ENCODE measurements around the gene TGFBR3L. TPM values are rescaled to one million over a fixed set of nuclear protein-coding genes. Genes with fewer than 3 reads are reported as not detected.
"Not testable (repeated sequence)": the region's sequence is repeated elsewhere in the genome, so short reads cannot be mapped to it uniquely, and the experiment has no call there.

Gene TGFBR3L
- total RNA-seq, 1 donor from 2014 or later = 4.6 TPM

DNA sequence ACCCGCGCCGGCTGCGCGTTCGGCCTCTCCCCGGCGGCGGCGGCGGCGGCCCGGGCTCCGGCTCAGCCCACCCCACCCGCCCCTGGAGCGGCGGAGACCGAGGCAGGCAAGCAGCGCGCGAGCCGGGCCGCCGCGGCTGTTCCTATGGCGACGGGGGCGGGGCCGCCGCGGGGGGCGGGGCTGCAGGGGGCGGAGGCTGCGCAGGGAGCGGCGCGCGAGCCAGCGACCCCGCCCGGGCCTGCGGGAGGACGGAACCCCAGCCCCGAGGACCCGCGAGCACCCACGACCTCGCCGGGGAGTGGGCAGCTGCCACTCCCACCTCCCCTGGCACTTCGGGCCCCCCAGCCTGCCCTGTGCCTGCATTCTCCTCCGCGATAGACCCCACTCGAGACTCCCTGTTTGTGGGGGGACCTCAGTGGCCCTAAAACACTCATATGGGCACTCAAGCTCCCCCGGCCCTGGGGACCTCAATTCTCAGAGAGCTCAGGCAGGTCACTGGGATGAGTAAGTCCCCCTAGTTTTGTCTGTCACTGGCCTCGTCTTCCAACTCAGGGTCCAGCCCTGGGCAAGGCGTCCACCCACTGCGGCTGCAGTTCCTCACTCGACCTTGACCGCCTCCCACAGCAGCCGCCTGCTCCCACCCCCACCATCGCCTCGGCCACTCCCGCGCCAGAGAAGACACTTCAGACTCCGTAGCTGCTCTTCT is 11.5 kb downstream of the TGFBR3L start, which contains the start of gene CTXN1:
Gene CTXN1 (minus strand): TSS at position 115 of the 706 bp plus-strand sequence. CDS start 597 bp downstream, outside the sequence.
- intact Hi-C loops (cut with micrococcal nuclease) = loop anchor here (10.0 kb wide), 2 partner anchors 399 to 589 kb away; partner anchors contain the start of genes NDUFA7, RPS28 and ZNF414

DNA sequence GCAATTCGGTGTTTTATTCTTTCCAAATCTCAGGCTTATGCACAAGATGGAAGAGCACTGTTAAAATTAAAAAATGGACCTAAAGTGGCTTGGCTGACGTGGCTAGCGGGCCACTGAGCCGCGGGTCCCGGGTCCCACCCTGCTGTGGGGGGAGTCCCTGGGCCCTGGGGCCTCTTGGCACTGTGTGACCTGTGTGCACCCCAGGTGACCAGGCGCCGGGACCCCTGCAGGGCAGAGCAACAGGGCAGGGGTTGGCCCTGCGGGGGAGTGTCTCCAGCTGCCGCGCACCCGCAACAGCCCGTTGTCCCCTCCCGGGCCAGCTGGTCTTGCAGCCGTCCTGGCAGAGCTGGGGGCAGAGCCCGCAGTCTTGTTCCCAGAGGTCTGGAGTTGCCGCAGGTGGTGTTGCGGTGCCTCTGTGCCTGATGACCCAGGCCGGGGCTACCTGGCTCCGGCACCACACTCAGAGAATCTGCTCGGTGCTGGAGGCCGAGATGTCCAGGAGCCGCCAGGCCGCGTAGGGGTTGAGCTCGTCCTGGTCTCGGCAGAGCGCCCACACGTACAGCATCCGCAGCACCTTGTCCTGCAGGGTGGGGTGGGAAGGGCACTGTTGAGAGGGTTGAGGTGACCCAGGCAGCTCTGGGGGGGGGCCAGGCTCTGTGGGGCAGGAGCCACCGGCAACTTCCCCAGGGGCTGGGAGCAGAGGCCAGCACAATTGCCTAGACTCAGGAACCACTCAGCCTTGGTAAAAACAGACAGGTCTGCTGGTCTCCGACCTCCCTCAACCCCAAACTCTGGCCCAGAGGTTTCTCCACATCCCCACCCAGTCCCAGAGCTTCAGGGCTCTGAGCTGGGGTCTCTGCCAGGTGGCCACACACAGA is 12.3 kb downstream of the TGFBR3L start:
- intact Hi-C loops (cut with micrococcal nuclease) = loop anchor here (10.0 kb wide), 2 partner anchors 398 to 588 kb away; partner anchors contain the start of genes NDUFA7, RPS28 and ZNF414

DNA sequence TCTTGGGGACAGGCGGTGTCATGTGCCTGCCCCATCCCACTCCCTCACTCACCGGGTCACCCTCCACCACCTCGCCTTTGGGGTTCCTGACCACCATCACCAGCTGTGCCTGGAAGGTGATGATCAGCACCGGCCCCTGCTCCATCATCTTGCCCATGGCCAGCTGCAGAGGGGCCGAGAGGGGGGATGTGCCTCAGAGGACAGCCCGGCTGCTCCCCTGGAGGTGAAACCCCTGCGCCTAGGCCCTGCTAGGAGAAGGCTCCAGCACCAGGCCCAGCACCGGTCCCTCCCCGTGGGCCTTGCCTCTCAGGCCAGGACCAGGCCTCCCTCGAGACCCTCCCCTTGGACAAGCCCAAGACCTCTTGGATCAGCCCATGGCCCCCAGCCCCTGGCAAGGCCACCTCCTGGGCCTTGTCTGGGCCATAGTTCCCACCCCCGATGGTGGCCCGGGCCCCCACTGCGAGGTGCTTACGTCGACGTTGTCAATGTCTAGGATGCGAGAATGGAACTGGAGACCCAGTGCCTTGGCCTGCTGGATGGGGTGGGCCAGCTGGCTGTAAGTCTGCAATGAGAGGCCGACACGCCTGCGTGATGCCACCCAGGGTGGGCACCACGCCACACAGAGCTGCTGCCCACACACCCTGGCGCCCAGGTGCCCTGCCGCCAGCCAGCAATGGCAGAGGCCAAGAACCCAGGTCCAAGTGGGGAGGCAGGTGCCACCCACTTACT is 13.1 kb downstream of the TGFBR3L start:
- intact Hi-C loops (cut with micrococcal nuclease) = loop anchor here (10.0 kb wide), 2 partner anchors 397 to 587 kb away; partner anchors contain the start of genes NDUFA7, RPS28 and ZNF414

DNA sequence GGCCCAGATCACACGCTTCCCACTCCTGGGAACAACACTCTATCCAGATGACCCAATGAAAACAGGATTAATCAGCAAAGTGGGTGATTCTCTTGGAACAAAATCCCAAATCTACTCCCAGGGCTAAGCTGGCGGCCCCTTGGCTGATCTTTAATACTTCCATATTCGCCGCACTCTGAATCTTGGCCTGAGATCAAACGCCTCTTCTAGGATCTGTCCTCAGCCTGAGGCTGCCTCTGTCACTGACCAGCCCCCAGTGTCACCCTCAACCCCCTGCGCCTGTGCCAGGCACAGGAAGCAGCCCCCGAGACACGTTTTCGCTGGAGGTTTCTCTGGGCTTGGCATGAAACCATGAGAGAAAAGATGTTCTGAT is 13.7 kb downstream of the TGFBR3L start:
- intact Hi-C loops (cut with micrococcal nuclease) = loop anchor here (10.0 kb wide), 2 partner anchors 396 to 586 kb away; partner anchors contain the start of genes NDUFA7, RPS28 and ZNF414

DNA sequence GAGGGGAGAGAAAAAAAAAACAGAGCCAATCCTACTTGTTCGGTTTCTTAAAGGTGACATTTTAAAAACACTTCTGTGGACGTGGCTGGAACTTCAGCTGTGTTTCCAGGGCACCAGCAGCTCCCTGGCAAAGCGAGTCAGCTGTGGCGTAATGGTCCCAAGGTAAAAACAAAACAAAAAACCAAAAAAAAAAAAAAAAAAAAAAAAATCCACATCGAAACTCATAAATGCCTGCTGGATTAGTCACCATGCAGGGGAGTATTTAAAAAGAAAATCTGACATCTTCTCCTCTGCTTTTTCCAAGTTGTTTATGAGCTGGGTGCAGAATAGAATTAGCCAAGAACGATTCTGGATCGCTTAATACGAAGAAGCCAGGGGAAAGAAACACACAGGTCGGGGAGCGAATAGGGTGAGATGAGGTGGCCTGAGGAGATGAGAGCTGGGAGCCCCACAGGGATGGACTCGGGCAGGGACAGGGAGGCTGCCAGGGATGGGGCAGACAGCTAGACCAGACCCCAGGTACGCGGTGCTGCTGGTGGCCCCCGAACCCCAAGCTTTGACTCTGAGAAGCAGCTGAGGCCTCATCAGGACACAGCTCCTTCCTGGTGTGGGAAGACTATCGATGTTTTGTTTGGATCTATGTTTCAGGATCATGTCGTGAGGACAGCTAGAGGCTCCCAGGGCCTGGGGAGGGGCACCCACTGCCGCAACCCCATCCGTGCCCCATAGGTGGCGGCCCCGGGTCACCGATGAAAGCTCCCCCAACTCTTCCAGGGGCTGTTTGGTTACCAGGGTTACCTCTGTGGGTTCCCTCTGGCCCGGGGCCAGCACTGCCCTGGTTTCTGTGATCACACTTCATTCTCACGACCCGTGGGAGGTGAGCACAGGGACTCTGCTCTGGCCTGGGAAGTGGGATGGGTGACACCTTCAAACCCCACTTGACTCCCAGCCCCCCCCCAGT is 14.4 kb downstream of the TGFBR3L start:
- intact Hi-C loops (cut with micrococcal nuclease) = loop anchor here (1.0 to 10.0 kb wide), 3 partner anchors 14 to 586 kb away; partner anchors contain the start of genes NDUFA7, RPS28, TIMM44 and ZNF414

DNA sequence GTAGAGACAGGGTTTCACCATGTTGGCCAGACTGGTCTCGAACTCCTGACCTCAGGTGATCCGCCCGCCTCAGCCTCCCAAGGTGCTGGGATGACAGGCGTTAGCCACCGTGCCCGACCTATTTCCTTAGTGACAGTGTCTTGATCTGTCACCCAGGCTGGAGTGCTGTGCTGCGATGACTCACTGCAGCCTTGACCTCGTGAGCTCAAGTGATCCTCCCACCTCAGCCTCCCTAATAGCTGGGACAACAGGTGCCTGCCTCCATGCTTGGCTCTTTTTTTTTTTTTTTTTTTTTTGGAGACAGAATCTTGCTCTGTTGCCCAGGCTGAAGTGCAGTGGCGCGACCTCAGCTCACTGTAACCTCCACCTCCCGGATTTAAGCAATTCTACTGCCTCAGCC is 15.4 kb downstream of the TGFBR3L start:
- intact Hi-C loops (cut with micrococcal nuclease) = not testable (repeated sequence)

DNA sequence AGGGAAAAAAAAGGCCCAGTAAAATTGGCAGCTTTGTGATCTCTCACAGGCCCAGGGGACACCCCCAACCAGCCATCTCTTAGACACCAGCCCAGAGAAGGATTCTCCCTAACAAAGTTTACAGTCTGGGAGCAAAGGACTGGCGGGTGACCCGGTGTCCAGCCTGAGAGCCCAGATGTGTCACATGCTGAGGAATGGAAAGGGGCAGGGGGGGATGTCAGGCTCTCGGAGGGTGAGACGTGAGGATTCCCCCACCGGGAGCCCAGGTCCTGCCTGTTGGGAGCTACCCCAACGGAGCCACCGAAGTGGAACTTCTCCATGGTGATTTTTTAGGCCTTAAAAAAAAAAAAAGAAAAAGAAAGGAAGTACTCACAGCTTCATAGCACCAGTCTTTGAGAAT is 16.1 kb downstream of the TGFBR3L start:
- intact Hi-C loops (cut with micrococcal nuclease) = no loop called here

DNA sequence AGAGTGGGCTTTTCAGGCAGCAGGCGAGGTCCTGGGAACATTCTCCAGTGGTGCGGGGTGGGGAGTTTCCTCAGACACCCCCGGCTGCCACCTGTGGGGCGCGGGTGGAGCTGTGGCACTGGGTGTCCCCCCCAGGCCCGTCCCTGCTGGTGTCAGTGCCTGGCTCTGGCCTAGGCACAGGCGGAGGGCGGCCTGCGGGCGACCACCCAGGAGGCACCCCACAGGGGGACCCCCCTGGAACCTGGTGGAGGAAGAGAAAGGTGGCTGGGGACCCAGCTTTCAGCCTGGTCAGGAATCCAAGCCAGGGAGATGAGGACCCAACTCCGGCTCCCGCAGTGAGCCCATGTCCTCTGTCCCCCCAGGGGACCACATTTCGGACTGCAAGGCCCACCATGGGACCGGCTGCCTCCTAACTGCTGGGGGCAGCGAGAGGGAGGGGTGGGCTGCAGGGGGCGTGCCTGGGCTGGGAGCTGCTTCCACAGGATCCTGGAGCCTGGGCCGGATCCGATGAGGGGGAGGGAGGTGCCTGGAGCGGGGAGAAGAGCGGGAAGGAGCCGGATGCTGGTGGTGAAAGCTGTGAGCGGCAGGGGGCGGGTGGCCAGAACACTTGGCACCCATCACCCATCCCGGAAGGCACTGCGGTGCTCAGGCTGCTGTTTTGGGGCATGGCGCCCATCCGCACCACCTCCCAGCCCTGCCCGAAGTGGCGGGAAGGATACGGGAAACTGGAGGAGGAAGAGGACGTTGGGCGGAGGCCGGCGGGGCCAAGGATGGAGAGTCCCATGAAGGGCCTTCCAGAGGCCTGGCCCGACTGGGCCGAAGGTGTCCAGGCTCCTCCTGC is 16.8 kb downstream of the TGFBR3L start:
- intact Hi-C loops (cut with micrococcal nuclease) = no loop called here

DNA sequence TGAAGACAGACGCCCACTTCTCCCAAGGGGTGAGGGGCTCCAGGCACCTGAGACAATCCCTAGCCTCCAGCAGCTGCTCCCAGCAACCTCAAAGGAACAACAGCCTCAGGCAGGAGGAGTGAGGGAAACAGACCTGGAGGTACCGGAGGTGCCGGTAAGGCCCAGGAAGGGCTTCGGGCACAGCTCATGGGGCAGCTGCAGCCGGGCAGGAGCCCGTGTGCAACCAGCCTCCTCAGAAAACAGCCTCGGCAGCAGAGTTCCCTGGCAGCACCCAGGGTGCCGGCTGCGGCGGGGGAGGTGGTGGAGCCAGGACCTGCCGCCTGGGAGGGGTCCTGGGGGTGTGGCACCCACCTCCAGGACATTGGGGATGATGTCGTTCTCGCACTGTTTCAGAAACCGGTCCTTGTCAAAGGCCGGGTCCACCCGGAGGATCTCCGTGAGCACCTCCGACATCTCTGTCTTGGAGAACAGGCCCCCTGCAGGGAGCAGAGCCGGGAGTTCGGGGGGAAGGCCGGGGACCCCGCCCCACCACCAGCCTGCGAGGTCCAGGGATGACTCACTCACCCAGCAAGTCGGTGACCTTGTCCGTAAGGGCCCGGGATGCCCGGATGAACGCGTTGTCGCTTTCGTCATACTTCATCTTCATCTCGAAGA is 17.8 kb downstream of the TGFBR3L start:
- intact Hi-C loops (cut with micrococcal nuclease) = no loop called here

DNA sequence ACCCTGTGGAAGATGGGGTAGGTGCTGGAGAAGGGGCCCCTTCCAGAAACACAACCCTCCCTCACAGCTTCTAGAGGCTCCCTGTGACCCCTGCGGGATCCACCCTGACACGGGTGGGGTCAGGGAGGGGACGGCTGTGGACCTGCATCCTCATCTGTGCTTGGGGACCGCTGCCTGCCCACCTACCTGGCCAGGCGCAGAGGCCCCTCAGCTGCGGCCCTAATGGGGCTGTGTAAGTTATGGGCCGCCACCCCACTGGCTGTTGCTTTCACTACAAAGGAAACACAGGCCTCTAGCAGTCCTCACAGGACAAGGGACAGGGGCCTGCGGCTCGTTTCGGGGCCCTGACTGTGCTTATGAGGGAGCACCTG is 18.3 kb downstream of the TGFBR3L start:
- intact Hi-C loops (cut with micrococcal nuclease) = no loop called here

DNA sequence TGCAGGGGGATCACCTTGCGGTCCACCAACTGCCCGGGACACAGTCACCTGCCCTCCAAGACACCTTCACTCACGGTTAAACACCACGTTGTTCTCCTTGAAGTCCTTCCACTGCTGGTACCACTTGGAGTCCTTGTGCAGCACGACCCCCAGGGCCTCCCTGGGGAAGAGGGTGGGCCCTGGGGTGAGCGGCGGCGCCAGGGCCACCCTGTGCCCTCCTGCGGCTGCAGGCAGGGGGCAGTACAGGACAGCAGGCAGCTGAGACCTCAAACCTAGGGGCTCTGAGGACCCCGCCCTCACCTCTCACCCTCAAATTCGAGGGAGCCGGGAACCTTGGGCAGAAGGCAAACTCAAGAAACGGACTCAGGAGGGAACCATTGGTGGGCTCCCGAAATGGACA is 18.8 kb downstream of the TGFBR3L start:
- intact Hi-C loops (cut with micrococcal nuclease) = no loop called here

DNA sequence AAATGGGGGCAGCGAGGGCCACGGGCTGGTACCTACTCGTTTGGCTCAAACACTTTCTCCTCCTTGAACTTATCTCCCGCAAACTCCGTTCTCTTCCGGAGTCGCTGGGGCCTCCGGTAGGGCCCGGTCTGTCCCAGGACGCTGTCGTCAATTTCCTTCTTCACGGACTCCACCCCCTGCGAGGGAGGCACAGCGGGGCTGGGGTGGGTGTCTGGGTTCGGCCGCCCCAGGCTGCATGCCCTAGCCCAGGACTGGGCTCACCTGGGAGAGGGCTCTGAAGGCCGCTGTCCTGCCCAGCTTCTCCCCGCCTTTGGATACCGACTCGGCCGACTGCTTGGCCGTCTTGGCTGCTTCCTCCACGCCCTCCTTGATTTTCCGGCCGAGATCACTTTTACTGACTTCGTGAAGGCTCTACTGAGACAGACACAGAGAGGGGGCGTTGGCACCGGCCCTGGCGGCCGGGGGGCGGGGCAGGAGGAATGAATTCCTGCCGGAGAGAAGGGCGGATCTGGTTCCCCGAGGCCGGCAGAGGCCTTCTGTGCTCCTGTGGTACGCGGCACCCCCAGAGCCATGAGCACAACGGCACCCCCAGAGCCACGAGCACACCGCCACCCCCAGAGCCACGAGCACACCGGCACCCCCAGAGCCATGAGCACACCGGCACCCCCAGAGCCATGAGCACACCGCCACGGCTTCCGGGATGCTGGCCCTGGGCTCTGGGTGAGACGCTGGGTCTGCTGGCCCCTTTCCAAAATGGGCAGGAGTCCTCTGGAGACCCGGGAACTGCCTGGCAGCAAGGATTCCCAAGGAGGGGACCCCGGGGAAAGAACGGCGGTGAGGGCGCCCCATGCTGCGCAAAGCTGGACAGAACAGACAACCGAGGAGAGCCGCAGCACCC is 19.4 kb downstream of the TGFBR3L start:
- intact Hi-C loops (cut with micrococcal nuclease) = no loop called here

DNA sequence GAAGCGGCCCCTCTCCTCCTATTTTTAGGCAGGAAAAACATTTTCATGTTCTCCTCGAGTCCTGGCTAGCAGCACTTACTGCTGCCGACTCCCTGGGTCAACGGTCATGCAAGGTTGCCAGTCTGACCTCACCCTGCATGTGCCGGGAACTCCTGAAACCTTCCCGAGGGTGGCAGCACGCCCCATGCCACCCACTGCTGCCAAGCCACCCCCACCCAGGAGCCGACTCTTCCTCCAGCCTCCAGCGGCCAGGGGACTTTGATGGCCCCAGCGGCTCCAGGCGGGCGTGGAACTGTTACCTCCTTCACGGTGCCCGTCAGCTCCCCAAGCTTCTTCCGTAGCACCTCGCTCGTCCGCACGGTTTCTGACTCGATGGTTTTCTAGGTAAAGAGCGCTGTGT is 20.1 kb downstream of the TGFBR3L start:
- intact Hi-C loops (cut with micrococcal nuclease) = no loop called here

DNA sequence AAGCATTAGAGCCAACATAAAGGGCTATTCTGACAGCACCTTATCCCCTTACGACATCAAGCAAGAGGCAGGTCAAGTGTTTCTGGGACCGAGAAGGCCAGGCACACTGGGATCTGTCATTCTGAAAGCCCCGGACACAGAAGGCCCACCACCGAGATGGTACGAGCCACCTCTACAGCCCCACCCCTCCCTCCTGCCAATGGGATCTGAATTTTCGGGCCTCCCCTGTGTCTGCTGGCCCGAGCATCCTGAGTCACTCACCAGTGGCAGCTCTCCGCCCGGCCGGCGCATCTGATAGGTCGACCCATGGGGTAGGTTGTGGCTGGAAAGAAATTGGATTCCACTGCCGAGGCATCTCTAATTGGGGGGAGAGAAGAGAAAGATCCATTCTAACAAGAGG is 26.2 kb downstream of the TGFBR3L start:
- intact Hi-C loops (cut with micrococcal nuclease) = loop anchor here (5.0 kb wide), 2 partner anchors 259 to 326 kb away; partner anchors contain the start of gene TRAPPC5

DNA sequence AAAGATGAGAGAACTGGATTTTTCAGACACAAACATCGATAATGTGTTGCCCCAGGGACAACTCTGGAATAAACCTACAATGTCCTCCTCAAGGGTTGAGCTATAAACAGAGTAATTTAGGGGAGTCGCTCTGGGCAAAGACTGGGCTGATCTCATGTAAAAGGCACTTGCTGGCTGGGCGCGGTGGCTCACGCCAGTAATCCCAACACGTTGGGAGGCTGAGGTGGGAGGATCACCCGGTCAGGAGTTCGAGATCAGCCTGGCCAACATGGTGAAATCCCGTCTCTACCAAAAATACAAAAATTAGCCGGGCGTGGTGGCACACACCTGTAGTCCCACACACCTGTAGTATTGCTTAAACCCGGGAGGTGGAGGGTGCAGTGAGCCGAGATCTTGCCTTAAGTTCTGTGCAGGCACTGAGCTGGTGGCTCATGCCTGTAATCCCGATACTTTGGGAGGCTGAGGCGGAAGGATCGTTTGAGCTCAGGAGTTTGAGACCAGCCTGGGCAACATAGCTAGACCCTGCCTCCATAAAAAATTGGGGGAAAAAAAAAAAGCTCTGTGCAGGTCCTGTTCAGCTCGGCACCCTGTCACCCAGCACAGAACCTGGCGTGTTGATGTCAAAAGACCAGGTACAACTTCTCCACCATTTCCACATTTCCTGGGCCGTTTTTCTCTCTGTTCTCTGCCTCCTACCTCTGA is 27.4 kb downstream of the TGFBR3L start:
- intact Hi-C loops (cut with micrococcal nuclease) = loop anchor here (5.0 kb wide), 2 partner anchors 260 to 325 kb away; partner anchors contain the start of gene TRAPPC5

DNA sequence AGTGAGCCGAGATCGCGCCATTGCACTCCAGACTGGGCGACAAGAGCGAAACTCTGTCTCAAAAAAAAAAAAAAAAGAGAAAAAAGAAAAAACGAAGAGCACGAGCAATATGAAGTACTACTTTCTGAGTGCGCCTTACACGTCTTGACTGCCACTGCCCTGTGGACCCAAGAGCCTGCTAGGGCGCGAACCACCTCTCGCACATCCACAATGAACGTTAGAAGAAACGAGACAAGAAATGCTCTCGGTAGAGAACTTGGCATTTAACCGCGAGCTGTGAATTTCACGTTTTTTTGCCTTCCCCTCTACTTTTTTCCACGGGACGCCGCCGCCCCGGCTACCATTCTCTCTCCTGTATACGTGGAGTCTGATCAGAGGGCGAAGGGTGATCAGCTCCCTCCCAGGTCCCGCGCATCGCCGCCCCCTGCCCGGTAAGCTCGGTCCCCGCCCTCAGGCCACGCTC is 28.4 kb downstream of the TGFBR3L start:
- intact Hi-C loops (cut with micrococcal nuclease) = loop anchor here (1.0 to 5.0 kb wide), 11 partner anchors 14 to 447 kb away; partner anchors contain the start of genes MAP2K7, PET100, RAB11B and SNAPC2

Measured in T-helper 1 cell treated with Interleukin-12 subunit alpha and Interleukin-12 subunit beta and Interleukin-4 antibody, amounts not matched to agents 30 ng/mL and 1 ng/mL, for 36 hours (primary cell).